ENCODE data around the gene PTBP3.
A peak's percentile ranks its signal among the peaks of the same experiment; 100 is the strongest.
"Not testable (repeated sequence)": the region's sequence is repeated elsewhere in the genome, so short reads cannot be mapped to it uniquely, and the experiment has no call there.

The PTBP3 gene

DNA sequence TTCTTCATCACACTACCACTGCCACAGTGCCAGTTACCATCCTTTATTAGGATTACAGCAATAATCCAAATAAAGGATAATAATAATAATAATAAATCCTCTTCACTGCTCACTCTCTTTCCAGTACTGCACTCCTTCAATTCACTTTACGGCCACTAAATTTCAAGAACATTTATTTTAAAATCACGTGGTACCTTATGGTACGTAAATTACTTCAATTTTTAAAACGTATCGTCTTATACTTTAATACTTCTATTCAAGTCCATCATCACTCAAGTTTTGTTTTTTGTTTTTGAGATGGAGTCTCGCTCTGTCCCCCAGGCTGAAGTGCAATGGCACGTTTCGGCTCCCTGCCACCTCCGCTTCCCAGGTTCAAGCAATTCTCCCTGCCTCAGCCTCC, 36.5 kb downstream of the PTBP3 start:
- Histone ChIP-seq H3K4me3 (ENCODE audit: control insufficient read depth in 1 of 7, extremely low read depth in 1 of 7, insufficient read depth in 4 of 7, low read depth in 2 of 7, low read length in 6 of 7) (no peak overlapping the region), H3K27me3 (replicated peaks in 2 of 5; ENCODE audit: control insufficient read depth in 4 of 5, insufficient read depth in 5 of 5, low read length in 4 of 5) (no peaks in the 10 kb centered on the region), H3K9me3 (ENCODE audit: control extremely low read depth in 1 of 5, control insufficient read depth in 4 of 5, insufficient read depth in 2 of 5, low read depth in 1 of 5, low read length in 4 of 5) (no peaks in the 10 kb centered on the region), H3K27ac (ENCODE audit: insufficient read depth in 1 of 2, low read depth in 1 of 2, low read length in 2 of 2, poor library complexity in 1 of 2, severe bottlenecking in 2 of 2) (no peak overlapping the region), H3K4me1 (ENCODE audit: control extremely low read depth in 1 of 4, control insufficient read depth in 4 of 4, insufficient read depth in 4 of 4, low read length in 3 of 4) (peaks cover 0 to 9% (median 0%) of the 10 kb centered on the region in 4 experiments), H3K36me3 (ENCODE audit: control insufficient read depth in 4 of 4, insufficient read depth in 4 of 4, low read length in 3 of 4) (peaks cover 13 to 35% (median 24%) of the 10 kb centered on the region in 4 experiments)
- POLR2A ChIA-PET: interaction anchor here (0.7 kb wide), 1 partner anchor 99 kb away, joined by 3 read pairs; no protein-coding TSS in a partner anchor
- no peak for DNase-seq
- WGBS (ENCODE audit: insufficient coverage): 84% methylated on average over 6 of the region's 9 CpGs
- CTCF ChIA-PET: no interaction called here

DNA sequence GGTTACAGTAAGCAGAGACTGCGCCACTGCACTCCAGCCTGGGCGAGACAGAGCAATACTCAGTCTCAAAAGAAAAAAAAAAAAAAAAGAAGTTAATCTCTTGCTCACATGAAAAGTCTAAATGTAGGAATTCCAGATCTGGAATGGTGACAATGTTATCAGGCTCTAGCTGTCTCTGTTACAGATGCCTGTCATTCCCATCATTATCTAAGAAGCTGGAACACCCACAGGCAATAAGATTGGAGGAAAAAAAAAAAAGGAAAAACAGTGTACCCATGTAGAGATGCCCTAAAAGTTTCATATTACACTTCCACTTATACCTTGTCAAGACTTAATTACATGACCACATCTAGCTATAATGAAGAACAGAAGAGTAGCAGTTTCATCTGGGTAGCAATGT, 38.2 kb downstream of the PTBP3 start:
- POLR2A ChIA-PET: no interaction called here
- CTCF ChIA-PET: interaction anchor here (1.0 to 1.7 kb wide), 6 partner anchors 9 to 37 kb away, joined by 3 to 4 read pairs (median 4); no protein-coding TSS in a partner anchor
- peaks cover 0 to 2% (median 0%) of the 10 kb centered on the region in 5 experiments for H3K9me3 ChIP-seq (ENCODE audit: control extremely low read depth in 1 of 5, control insufficient read depth in 4 of 5, insufficient read depth in 2 of 5, low read depth in 1 of 5, low read length in 4 of 5)
- H3K27me3 ChIP-seq (replicated peaks in 2 of 5; ENCODE audit: control insufficient read depth in 4 of 5, insufficient read depth in 5 of 5, low read length in 4 of 5): no peaks in the 10 kb centered on the region
- no CpG with 5 or more reads among the region's 2 CpGs for WGBS (ENCODE audit: insufficient coverage)
- no peak for DNase-seq
- peaks cover 0 to 7% (median 0%) of the 10 kb centered on the region in 4 experiments for H3K4me1 ChIP-seq (ENCODE audit: control extremely low read depth in 1 of 4, control insufficient read depth in 4 of 4, insufficient read depth in 4 of 4, low read length in 3 of 4)
- H3K4me3 ChIP-seq (ENCODE audit: control insufficient read depth in 1 of 7, extremely low read depth in 1 of 7, insufficient read depth in 4 of 7, low read depth in 2 of 7, low read length in 6 of 7): no peak overlapping the region
- H3K27ac ChIP-seq (ENCODE audit: insufficient read depth in 1 of 2, low read depth in 1 of 2, low read length in 2 of 2, poor library complexity in 1 of 2, severe bottlenecking in 2 of 2): no peak overlapping the region
- H3K36me3 ChIP-seq (ENCODE audit: control insufficient read depth in 4 of 4, insufficient read depth in 4 of 4, low read length in 3 of 4): peaks cover 15 to 45% (median 29%) of the 10 kb centered on the region in 4 experiments

DNA sequence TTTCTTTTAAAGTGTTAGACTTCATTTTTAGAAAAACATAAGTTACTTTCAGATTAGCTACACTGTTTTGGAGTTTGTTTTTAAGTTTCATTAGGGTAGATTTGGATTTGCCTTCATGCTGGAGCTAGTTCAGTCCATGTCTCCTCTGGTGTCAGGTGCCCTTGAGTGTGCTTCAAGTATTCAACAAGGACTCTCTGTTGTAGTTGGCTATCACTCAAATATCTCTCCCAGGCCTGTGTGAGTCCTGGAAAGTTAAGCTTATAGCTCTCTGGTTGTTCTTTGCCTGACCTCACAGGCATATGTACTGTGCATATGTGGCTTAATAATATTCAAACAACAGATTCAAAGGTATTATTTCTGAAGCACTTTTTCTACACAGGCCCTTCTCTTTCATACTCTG, 45.4 kb downstream of the PTBP3 start:
- H3K27me3 ChIP-seq (replicated peaks in 2 of 5; ENCODE audit: control insufficient read depth in 4 of 5, insufficient read depth in 5 of 5, low read length in 4 of 5): no peaks in the 10 kb centered on the region
- no peak overlapping the region for H3K4me3 ChIP-seq (ENCODE audit: control insufficient read depth in 1 of 7, extremely low read depth in 1 of 7, insufficient read depth in 4 of 7, low read depth in 2 of 7, low read length in 6 of 7)
- no peak overlapping the region for H3K27ac ChIP-seq (ENCODE audit: insufficient read depth in 1 of 2, low read depth in 1 of 2, low read length in 2 of 2, poor library complexity in 1 of 2, severe bottlenecking in 2 of 2)
- peaks cover 3 to 25% (median 19%) of the 10 kb centered on the region in 5 experiments for H3K9me3 ChIP-seq (ENCODE audit: control extremely low read depth in 1 of 5, control insufficient read depth in 4 of 5, insufficient read depth in 2 of 5, low read depth in 1 of 5, low read length in 4 of 5)
- no peak for DNase-seq
- no peaks in the 10 kb centered on the region for H3K4me1 ChIP-seq (ENCODE audit: control extremely low read depth in 1 of 4, control insufficient read depth in 4 of 4, insufficient read depth in 4 of 4, low read length in 3 of 4)
- ChIA-PET CTCF (interaction anchor here (0.6 to 2.3 kb wide), 3 partner anchors 11 to 189 kb away, joined by 3 to 8 read pairs (median 3); no protein-coding TSS in a partner anchor), POLR2A (interaction anchor here (0.5 kb wide), 1 partner anchor 113 kb away, joined by 3 read pairs; no protein-coding TSS in a partner anchor)
- H3K36me3 ChIP-seq (ENCODE audit: control insufficient read depth in 4 of 4, insufficient read depth in 4 of 4, low read length in 3 of 4): peaks cover 22 to 73% (median 39%) of the 10 kb centered on the region in 4 experiments

DNA sequence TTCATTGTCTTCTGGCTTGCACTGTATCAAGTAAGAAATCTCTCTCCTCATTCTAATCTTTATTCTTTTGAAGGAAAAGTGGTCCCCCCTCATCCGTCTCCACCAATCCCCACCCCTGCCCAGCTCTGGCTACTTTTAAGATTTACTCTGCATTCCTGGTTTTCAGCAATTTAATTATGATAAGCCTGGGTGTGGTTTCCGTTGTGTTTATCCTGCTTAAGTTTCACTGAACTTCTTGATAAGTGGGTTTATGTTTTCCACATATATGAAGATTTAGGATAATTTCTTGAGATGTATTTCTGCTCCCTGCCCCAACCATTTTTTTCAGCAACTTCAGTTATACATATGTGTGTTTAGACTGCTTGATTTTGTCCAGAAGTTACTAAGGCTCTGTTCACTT, 46.5 kb downstream of the PTBP3 start:
- Histone ChIP-seq H3K9me3 (ENCODE audit: control extremely low read depth in 1 of 5, control insufficient read depth in 4 of 5, insufficient read depth in 2 of 5, low read depth in 1 of 5, low read length in 4 of 5) (peaks cover 3 to 25% (median 19%) of the 10 kb centered on the region in 5 experiments), H3K4me3 (ENCODE audit: control insufficient read depth in 1 of 7, extremely low read depth in 1 of 7, insufficient read depth in 4 of 7, low read depth in 2 of 7, low read length in 6 of 7) (no peak overlapping the region), H3K36me3 (ENCODE audit: control insufficient read depth in 4 of 4, insufficient read depth in 4 of 4, low read length in 3 of 4) (peaks cover 18 to 62% (median 34%) of the 10 kb centered on the region in 4 experiments), H3K4me1 (ENCODE audit: control extremely low read depth in 1 of 4, control insufficient read depth in 4 of 4, insufficient read depth in 4 of 4, low read length in 3 of 4) (no peaks in the 10 kb centered on the region), H3K27ac (ENCODE audit: insufficient read depth in 1 of 2, low read depth in 1 of 2, low read length in 2 of 2, poor library complexity in 1 of 2, severe bottlenecking in 2 of 2) (no peak overlapping the region), H3K27me3 (replicated peaks in 2 of 5; ENCODE audit: control insufficient read depth in 4 of 5, insufficient read depth in 5 of 5, low read length in 4 of 5) (no peaks in the 10 kb centered on the region)
- WGBS (ENCODE audit: insufficient coverage): no CpG with 5 or more reads among the region's 2 CpGs
- ChIA-PET POLR2A (no interaction called here), CTCF (interaction anchor here (1.8 kb wide), 1 partner anchor 9 kb away, joined by 4 read pairs; no protein-coding TSS in a partner anchor)
- DNase-seq: no peak

DNA sequence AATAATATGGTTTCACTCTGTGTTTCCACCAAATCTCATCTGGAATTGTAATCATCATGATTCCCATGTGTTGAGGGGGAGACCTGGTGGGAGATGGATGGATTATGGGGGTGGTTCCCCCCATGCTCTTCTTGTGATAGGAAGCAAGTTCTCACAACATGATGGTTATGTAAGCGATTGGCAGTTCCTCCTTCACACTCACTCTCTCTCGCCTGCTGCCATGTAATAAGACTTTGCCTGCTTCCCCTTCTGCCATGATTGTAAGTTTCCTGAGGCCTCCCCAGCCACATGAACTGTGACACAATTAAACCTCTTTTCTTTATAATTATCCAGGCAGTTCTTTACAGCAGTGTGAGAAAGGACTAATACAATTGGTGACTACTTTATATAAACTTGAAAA, 48.4 kb downstream of the PTBP3 start:
- ChIA-PET CTCF (interaction anchor here (1.2 to 1.8 kb wide), 2 partner anchors 11 to 28 kb away, joined by 4 read pairs; no protein-coding TSS in a partner anchor), POLR2A (no interaction called here)
- Histone ChIP-seq H3K4me3 (ENCODE audit: control insufficient read depth in 1 of 7, extremely low read depth in 1 of 7, insufficient read depth in 4 of 7, low read depth in 2 of 7, low read length in 6 of 7) (no peak overlapping the region), H3K9me3 (ENCODE audit: control extremely low read depth in 1 of 5, control insufficient read depth in 4 of 5, insufficient read depth in 2 of 5, low read depth in 1 of 5, low read length in 4 of 5) (peaks cover 3 to 25% (median 17%) of the 10 kb centered on the region in 5 experiments), H3K36me3 (ENCODE audit: control insufficient read depth in 4 of 4, insufficient read depth in 4 of 4, low read length in 3 of 4) (peaks cover 15 to 51% (median 30%) of the 10 kb centered on the region in 4 experiments), H3K27me3 (replicated peaks in 2 of 5; ENCODE audit: control insufficient read depth in 4 of 5, insufficient read depth in 5 of 5, low read length in 4 of 5) (no peaks in the 10 kb centered on the region), H3K4me1 (ENCODE audit: control extremely low read depth in 1 of 4, control insufficient read depth in 4 of 4, insufficient read depth in 4 of 4, low read length in 3 of 4) (no peaks in the 10 kb centered on the region), H3K27ac (ENCODE audit: insufficient read depth in 1 of 2, low read depth in 1 of 2, low read length in 2 of 2, poor library complexity in 1 of 2, severe bottlenecking in 2 of 2) (no peak overlapping the region)
- peak in 1 of 3 donors; percentile 15 for DNase-seq
- 100% methylated on average over 2 of the region's 2 CpGs for WGBS (ENCODE audit: insufficient coverage)

DNA sequence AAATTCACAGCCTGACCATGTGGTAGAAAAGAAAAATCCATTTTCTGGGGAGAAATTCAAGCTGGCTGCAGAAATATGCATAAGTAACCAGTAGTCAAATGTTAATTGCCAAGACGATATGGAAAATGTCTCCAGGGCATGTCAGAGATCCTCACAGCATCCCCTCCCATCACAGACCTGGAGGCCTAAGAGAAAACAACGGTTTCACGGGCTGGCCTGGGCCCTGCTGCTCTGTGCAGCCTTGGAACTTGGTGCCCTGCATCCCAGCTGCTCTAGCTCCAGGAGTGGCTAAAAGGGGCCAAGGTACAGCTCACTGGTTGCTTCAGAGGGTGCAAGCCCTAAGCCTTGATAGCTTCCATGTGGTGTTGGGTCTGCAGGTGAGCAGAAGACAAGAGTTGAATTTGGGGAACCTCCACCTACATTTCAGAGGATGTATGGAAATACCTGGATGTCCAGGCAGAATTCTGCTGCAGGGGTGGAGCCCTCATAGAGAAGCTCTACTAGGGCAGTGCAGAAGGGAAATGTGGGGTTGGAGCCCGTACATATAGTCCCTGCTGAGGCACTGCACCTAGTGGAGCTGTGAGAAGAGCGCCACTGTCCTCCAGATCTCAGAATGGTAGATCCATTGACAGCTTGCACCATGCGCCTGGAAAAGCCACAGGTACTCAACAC, 49.7 kb downstream of the PTBP3 start:
- 95% methylated on average over 6 of the region's 6 CpGs for WGBS (ENCODE audit: insufficient coverage)
- CTCF ChIA-PET: no interaction called here
- Histone ChIP-seq H3K36me3 (ENCODE audit: control insufficient read depth in 4 of 4, insufficient read depth in 4 of 4, low read length in 3 of 4) (peaks cover 13 to 44% (median 27%) of the 10 kb centered on the region in 4 experiments), H3K9me3 (ENCODE audit: control extremely low read depth in 1 of 5, control insufficient read depth in 4 of 5, insufficient read depth in 2 of 5, low read depth in 1 of 5, low read length in 4 of 5) (peaks cover 3 to 25% (median 17%) of the 10 kb centered on the region in 5 experiments), H3K4me3 (ENCODE audit: control insufficient read depth in 1 of 7, extremely low read depth in 1 of 7, insufficient read depth in 4 of 7, low read depth in 2 of 7, low read length in 6 of 7) (peak overlapping the region in 1 of 7 experiments; percentile 15), H3K27me3 (replicated peaks in 2 of 5; ENCODE audit: control insufficient read depth in 4 of 5, insufficient read depth in 5 of 5, low read length in 4 of 5) (no peaks in the 10 kb centered on the region), H3K27ac (ENCODE audit: insufficient read depth in 1 of 2, low read depth in 1 of 2, low read length in 2 of 2, poor library complexity in 1 of 2, severe bottlenecking in 2 of 2) (no peak overlapping the region), H3K4me1 (ENCODE audit: control extremely low read depth in 1 of 4, control insufficient read depth in 4 of 4, insufficient read depth in 4 of 4, low read length in 3 of 4) (no peaks in the 10 kb centered on the region)
- POLR2A ChIA-PET: no interaction called here
- peak in 2 of 3 donors; percentile 30 to 39 for DNase-seq

DNA sequence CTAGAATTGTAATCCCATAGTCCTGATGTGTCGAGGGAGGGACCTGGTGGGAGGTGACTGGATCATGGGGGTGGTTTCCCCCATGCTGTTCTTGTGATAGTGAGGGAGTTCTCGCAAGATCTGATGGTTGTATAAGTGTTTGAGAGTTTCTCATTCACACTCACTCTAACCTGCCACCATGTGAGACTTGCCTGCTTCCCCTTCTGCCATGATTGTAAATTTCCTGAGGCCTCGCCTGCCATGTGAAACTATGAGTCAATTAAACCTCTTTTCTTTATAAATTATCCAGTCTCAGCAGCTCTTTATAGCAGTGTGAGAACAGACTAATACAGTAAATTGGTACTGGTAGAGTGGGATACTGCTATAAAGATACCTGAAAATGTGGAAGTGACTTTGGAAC, 50.6 kb downstream of the PTBP3 start:
- H3K27ac ChIP-seq (ENCODE audit: insufficient read depth in 1 of 2, low read depth in 1 of 2, low read length in 2 of 2, poor library complexity in 1 of 2, severe bottlenecking in 2 of 2); H3K27me3 ChIP-seq (replicated peaks in 2 of 5; ENCODE audit: control insufficient read depth in 4 of 5, insufficient read depth in 5 of 5, low read length in 4 of 5); POLR2A ChIA-PET; H3K4me1 ChIP-seq (ENCODE audit: control extremely low read depth in 1 of 4, control insufficient read depth in 4 of 4, insufficient read depth in 4 of 4, low read length in 3 of 4); H3K4me3 ChIP-seq (ENCODE audit: control insufficient read depth in 1 of 7, extremely low read depth in 1 of 7, insufficient read depth in 4 of 7, low read depth in 2 of 7, low read length in 6 of 7): not testable (repeated sequence)
- Histone ChIP-seq H3K9me3 (ENCODE audit: control extremely low read depth in 1 of 5, control insufficient read depth in 4 of 5, insufficient read depth in 2 of 5, low read depth in 1 of 5, low read length in 4 of 5) (peaks cover 3 to 25% (median 17%) of the 10 kb centered on the region in 5 experiments), H3K36me3 (ENCODE audit: control insufficient read depth in 4 of 4, insufficient read depth in 4 of 4, low read length in 3 of 4) (peaks cover 15 to 38% (median 22%) of the 10 kb centered on the region in 4 experiments)
- CTCF ChIA-PET: interaction anchor here (1.4 kb wide), 1 partner anchor 13 kb away, joined by 4 read pairs; no protein-coding TSS in a partner anchor
- WGBS (ENCODE audit: insufficient coverage): 100% methylated on average over 1 of the region's 3 CpGs
- peak in 2 of 3 donors; percentile 19 to 49 for DNase-seq
